ENCODE results near the gene GPR141.

GRCh38 chr7:37656913-37657530 is 26.5 kb upstream of the GPR141 start:
- TF ChIP-seq EZH2 (IDR thresholded peaks at IDR 0.05; ENCODE audit: borderline replicate concordance, low read depth, low read length) (no peak), ZBED1 (IDR thresholded peaks at IDR 0.05) (no peak), ZBTB8A (IDR thresholded peaks at IDR 0.05; ENCODE audit: partially characterized antibody) (no peak), YY1 (IDR thresholded peaks at IDR 0.05; ENCODE audit: borderline replicate concordance in 1 of 3, control insufficient read depth in 1 of 3, extremely low read depth in 1 of 3, insufficient read depth in 3 of 3, insufficient read length in 1 of 3, insufficient replicate concordance in 2 of 3, low read depth in 1 of 3, low read length in 2 of 3) (no peak), GABPB2 (CRISPR knock-in tag; conservative IDR thresholded peaks at IDR 0.05) (no peak), CEBPB (tag; IDR thresholded peaks at IDR 0.05) (no peak)

Measured in K562 (cell line).